Psoas muscle (tissue), 8 donors: ENCODE data around the gene LY6G6C. TPM values are rescaled to one million over a fixed set of nuclear protein-coding genes. Genes with fewer than 3 reads are reported as not detected.

ENCODE experiments used
- ATAC-seq, 4 donors: fragments of 200-7000 bp; cut with Tn5 transposase; one replicate each; pipeline ENCODE4 v1.9.1; 2020; ENCODE audit warnings: moderate library complexity in 3 of 4, mild to moderate bottlenecking in 2 of 4
- DNase-seq, 2 donors: peaks; one replicate each; pipeline ENCODE4 v3.0.0-alpha.2; 2020
- H3K27ac ChIP-seq: fragments of 200-600 bp; one replicate; pipeline ENCODE4 v1.8.0; 2022
- H3K27me3 ChIP-seq, 3 donors: fragments of 200-600 bp in 1 of 3; one replicate each; pipeline versions ENCODE4 v1.6.1 to v1.8.0; 2013 to 2022; ENCODE audit warnings: low read length in 2 of 3, mild to moderate bottlenecking in 2 of 3, moderate library complexity in 1 of 3; ENCODE audit not compliant: insufficient read depth in 3 of 3
- H3K36me3 ChIP-seq, 2 donors: fragments of 200-600 bp in 1 of 2; one replicate each; pipeline versions ENCODE4 v1.6.1 to v1.8.0; 2013 to 2022; ENCODE audit warnings: low read depth in 1 of 2, mild to moderate bottlenecking in 1 of 2, moderate library complexity in 1 of 2; ENCODE audit not compliant: insufficient read depth in 1 of 2
- H3K4me1 ChIP-seq: fragments of 200-600 bp; one replicate; pipeline ENCODE4 v1.8.0; 2022
- H3K4me3 ChIP-seq: fragments of 200-600 bp; one replicate; pipeline ENCODE4 v1.8.0; 2022; ENCODE audit warnings: mild to moderate bottlenecking
- H3K9me3 ChIP-seq: fragments of 200-600 bp; one replicate; pipeline ENCODE4 v1.8.0; 2022
- CTCF ChIP-seq: fragments of 200-600 bp; IDR thresholded peaks from one replicate; pipeline ENCODE4 v1.8.0; 2022; ENCODE audit warnings: antibody characterized with exemption
- WGBS, 3 donors: extraction: QIAGEN DNeasy Blood & Tissue Kit; methylation state at CpG; one replicate each; pipeline versions ENCODE4 v1.1.6 to v1.1.7; 2013; 5-methylcytosine and 5-hydroxymethylcytosine counted together
- intact Hi-C, 2 donors: fragments of 100-400 bp; cut with DNase I; formaldehyde crosslinking; loops; one replicate each; pipeline versions ENCODE4 v1.11.0 to v1.14.2; 2022
- polyA plus RNA-seq, 3 donors: library from polyadenylated mRNA; stranded (reverse); fragments of 200-250 nt; gene quantifications; one replicate each; pipeline ENCODE4 v1.2.3, GENCODE V29; 2013
- total RNA-seq, 4 donors: library from RNA; stranded (reverse); fragmentation: NEBNext Ultra II Directional in 2 of 4; extraction: Animal tissue kit (Norgen Biotek cat#: 25700) in 2 of 4; gene quantifications; one replicate each; pipeline versions ENCODE4 v1.2.1 to v1.2.4, GENCODE V29; 2021 to 2023
- donor health status: healthy with polysubstance abuse.
- donor health status: DM: no; HTN: no; CAD: no; lungs with moderate emphysema.
- donor health status: Bipolar disorder and iron deficiency.
- donor health status: healthy.
- donor health status: DM: yes; HTN: yes; CAD: no.
- donor health status: DM: no; HTN: no; CAD: no.
- donor health status: DM: no; HTN: no; CAD: no.
- donor health status: DM: yes; HTN: yes; CAD: no.

Gene LY6G6C
- total and polyA plus RNA-seq, 7 donors, result not detected

- H3K9me3 ChIP-seq, result no peaks in the 10 kb centered on the region
- H3K27me3 ChIP-seq, result no peaks in the 10 kb centered on the region
- 84 to 87% (median 86%) methylated on average over 6 of the region's 6 CpGs for WGBS, 3 donors
- H3K4me3 ChIP-seq, result no peak overlapping the region
- DNase-seq, result no peak
- H3K4me1 ChIP-seq, result no peaks in the 10 kb centered on the region
- H3K27ac ChIP-seq, result no peak overlapping the region
- intact Hi-C loops, result loop anchor here in 1 of 2 donors (5.0 kb wide), 1 partner anchor 85 kb away; the partner anchor contains the start of gene LY6G5C
- TF ChIP-seq CTCF, result no peak
- no peak for ATAC-seq
- H3K36me3 ChIP-seq, result peaks cover 0 to 39% of the 10 kb centered on the region in 2 donors
Observed at GRCh38 chr6:31767096-31767645, 45.6 kb upstream of the LY6G6C start.

GRCh38 chr6:31765910-31766794, 44.6 kb upstream of the LY6G6C start:
- no peak for TF ChIP-seq CTCF
- Histone ChIP-seq H3K9me3 (no peaks in the 10 kb centered on the region), H3K4me3 (peak overlapping the region; percentile 28), H3K27me3 (no peaks in the 10 kb centered on the region), H3K27ac (no peak overlapping the region), H3K36me3 (peaks cover 0 to 39% of the 10 kb centered on the region in 2 donors), H3K4me1 (no peaks in the 10 kb centered on the region)
- WGBS, 3 donors, result 56 to 57% (median 57%) methylated on average over 42 of the region's 42 CpGs
- ATAC-seq (no peak), DNase-seq (no peak)
- intact Hi-C loops, result loop anchor here in 1 of 2 donors (5.0 kb wide), 1 partner anchor 84 kb away; the partner anchor contains the start of gene LY6G5C

- TF ChIP-seq CTCF, result no peak
- Histone ChIP-seq H3K36me3 (peaks cover 0 to 39% of the 10 kb centered on the region in 2 donors), H3K4me3 (no peak overlapping the region), H3K4me1 (no peaks in the 10 kb centered on the region), H3K27ac (no peak overlapping the region), H3K9me3 (no peaks in the 10 kb centered on the region), H3K27me3 (no peaks in the 10 kb centered on the region)
- ATAC-seq (no peak), DNase-seq (no peak)
- intact Hi-C loops, result loop anchor here in 1 of 2 donors (5.0 kb wide), 1 partner anchor 83 kb away; the partner anchor contains the start of gene LY6G5C
- WGBS, 3 donors, result 88 to 93% (median 92%) methylated on average over 9 of the region's 9 CpGs
Observed at GRCh38 chr6:31765559-31765909, 44.0 kb upstream of the LY6G6C start.

GRCh38 chr6:31764198-31764597, 42.7 kb upstream of the LY6G6C start:
- whole genome bisulfite sequencing, 3 donors, result 84 to 90% (median 87%) methylated on average over 4 of the region's 4 CpGs
- H3K27ac ChIP-seq, result no peak overlapping the region
- H3K9me3 ChIP-seq, result no peaks in the 10 kb centered on the region
- H3K4me3 ChIP-seq, result no peak overlapping the region
- no peaks in the 10 kb centered on the region for H3K4me1 ChIP-seq
- no peak for DNase-seq
- no peaks in the 10 kb centered on the region for H3K27me3 ChIP-seq
- TF ChIP-seq CTCF, result no peak
- no peak for ATAC-seq
- intact Hi-C loops, result no loop called here
- H3K36me3 ChIP-seq, result peaks cover 0 to 39% of the 10 kb centered on the region in 2 donors
